AG09319 (cell line): ENCODE data around the gene DUS1L.

Source experiments
- DNase-seq: peaks from one replicate; pipeline ENCODE4 v3.0.0-alpha.2; 2010; ENCODE audit warnings: low read depth; ENCODE audit errors: extremely low read depth
- CTCF ChIP-seq: IDR thresholded peaks from 2 replicates; pipeline ENCODE4 v1.5.1; 2011; ENCODE audit warnings: low read depth, mild to moderate bottlenecking, inconsistent platforms, low read length, moderate library complexity

The DUS1L gene

GRCh38 chr17:82089723-82090548 lies 24.3 kb upstream of the DUS1L start:
- no peak for DNase-seq
- TF ChIP-seq CTCF, result no peak

- no peak for DNase-seq
- TF ChIP-seq CTCF, result no peak
Measured at GRCh38 chr17:82088838-82089722, 23.5 kb upstream of the DUS1L start.

- TF ChIP-seq CTCF, result no peak
- DNase-seq, result no peak
Measured at GRCh38 chr17:82087961-82088837, 22.6 kb upstream of the DUS1L start.

- TF ChIP-seq CTCF, result no peak
- DNase-seq, result no peak
Measured at GRCh38 chr17:82086941-82087906, 21.6 kb upstream of the DUS1L start.

- no peak for TF ChIP-seq CTCF
- no peak for DNase-seq
Measured at GRCh38 chr17:82085931-82086764, 20.5 kb upstream of the DUS1L start.
